ENCODE results near the gene DLGAP4. TPM values are rescaled to one million over a fixed set of nuclear protein-coding genes. Genes with fewer than 3 reads are reported as not detected.

DLGAP4 gene
- total and polyA plus RNA-seq, 9 of the 15 experiments (the other 6 are each of a cell fraction or from before 2014, with no cell fraction given) = 0.31 to 34.1 (median 4.5) TPM

DNA sequence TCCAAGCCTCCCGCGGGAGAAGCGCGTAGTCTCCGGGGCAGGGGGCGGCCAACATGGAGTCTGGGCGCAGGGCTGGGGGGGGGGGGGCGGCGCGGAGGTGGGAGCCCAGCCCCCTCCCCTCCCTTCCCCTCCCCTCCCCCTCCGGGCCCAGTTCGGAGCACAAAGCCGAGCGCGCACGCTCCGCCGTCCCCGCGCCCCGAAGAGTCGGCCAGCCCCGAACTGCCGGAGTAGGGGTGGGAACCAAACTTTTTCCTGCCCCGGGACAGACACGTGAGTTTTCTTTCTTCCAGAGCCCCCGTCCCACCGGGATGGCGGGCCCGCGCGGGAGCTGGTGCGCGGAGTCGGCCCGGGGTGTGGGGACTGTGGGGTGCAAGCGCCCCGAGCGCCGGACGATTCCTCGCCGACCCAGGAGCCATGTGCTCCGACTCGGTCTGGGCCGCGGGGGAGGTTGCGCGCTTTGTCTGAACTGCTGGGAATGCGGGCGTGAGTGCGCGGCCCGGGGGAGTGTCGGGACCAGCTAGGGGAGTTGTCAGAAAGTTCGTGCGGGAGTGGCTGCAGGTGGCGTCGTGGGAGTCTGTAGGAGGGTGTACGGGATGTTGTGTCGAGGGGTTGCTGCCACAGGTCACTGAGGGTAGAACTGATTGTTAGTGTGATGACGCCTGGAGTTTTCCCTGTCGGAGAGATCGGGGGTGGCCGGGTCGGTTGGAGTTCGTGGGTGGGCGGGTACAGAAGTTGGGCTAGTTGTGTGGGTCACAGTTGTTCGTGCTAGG, 268.4 kb downstream of the DLGAP4 start (continued):
- TF ChIP-seq, protein P1, sequence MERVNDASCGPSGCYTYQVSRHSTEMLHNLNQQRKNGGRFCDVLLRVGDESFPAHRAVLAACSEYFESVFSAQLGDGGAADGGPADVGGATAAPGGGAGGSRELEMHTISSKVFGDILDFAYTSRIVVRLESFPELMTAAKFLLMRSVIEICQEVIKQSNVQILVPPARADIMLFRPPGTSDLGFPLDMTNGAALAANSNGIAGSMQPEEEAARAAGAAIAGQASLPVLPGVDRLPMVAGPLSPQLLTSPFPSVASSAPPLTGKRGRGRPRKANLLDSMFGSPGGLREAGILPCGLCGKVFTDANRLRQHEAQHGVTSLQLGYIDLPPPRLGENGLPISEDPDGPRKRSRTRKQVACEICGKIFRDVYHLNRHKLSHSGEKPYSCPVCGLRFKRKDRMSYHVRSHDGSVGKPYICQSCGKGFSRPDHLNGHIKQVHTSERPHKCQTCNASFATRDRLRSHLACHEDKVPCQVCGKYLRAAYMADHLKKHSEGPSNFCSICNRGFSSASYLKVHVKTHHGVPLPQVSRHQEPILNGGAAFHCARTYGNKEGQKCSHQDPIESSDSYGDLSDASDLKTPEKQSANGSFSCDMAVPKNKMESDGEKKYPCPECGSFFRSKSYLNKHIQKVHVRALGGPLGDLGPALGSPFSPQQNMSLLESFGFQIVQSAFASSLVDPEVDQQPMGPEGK (CRISPR knock-in tag; IDR thresholded peaks at IDR 0.05; ENCODE audit: borderline replicate concordance) = no peak
- TF ChIP-seq HDAC8 (tag; IDR thresholded peaks at IDR 0.05) = no peak

DNA sequence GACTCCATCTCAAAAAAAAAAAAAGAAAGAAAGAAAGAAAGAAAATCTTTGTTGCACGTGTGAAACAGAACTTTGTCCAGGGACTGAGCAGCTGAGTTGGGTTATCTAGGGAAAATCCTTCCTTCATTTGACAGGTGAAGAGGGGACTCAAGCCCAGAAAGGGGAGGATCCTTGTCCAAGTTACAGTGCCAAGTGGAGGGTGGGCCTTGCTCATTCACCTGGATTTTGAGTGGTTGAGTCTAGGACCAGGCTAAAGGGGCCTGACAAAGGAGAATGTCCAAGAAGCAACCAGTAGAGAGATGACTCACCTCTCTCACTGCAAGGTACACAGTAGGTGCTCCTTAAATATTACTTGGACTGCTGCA, 269.9 kb downstream of the DLGAP4 start:
- FAIRE-seq = no peak
- POLR2A ChIA-PET = interaction anchor here (0.6 to 1.1 kb wide), 2 partner anchors 12 to 418 kb away, joined by 4 read pairs; no protein-coding TSS in a partner anchor
- no peaks in the 10 kb centered on the region for H3K9me3 ChIP-seq (replicated peaks; ENCODE audit: control insufficient read depth, insufficient read depth, low read depth, low read length)
- ATAC-seq = no peak
- no peaks in the 10 kb centered on the region for H3K27me3 ChIP-seq (ENCODE audit: control insufficient read depth in 2 of 2, insufficient read depth in 2 of 2, low read length in 2 of 2)
- intact Hi-C loops (cut with micrococcal nuclease) (no loop called here), in situ Hi-C loops (cut with MboI) (no loop called here)
- H3K9me1 ChIP-seq (ENCODE audit: control insufficient read depth, insufficient read depth, low read length) = peaks cover 3% of the 10 kb centered on the region
- no peak overlapping the region for H3K9ac ChIP-seq (ENCODE audit: insufficient read depth in 1 of 2, low read depth in 2 of 2, low read length in 2 of 2)
- no TSS peak for BruUV-seq (replicated peaks)
- H3K4me3 ChIP-seq = no peak overlapping the region
- H4K20me1 ChIP-seq (replicated peaks; ENCODE audit: control insufficient read depth, insufficient read depth, low read length) = peaks cover 9% of the 10 kb centered on the region
- H3K36me3 ChIP-seq (ENCODE audit: control insufficient read depth, insufficient read depth, low read length) = peaks cover 39% of the 10 kb centered on the region; the same call in 2 of the 3 replicates
- H3K27ac ChIP-seq (ENCODE audit: extremely low read depth, low read depth, low read length) = no peak overlapping the region
- CTCF ChIA-PET (ENCODE audit: low intra/inter-chr PET ratio) = interaction anchor here (0.6 kb wide), 1 partner anchor 29 kb away, joined by 4 read pairs; no protein-coding TSS in a partner anchor
- peak in 1 of 4 experiments; percentile 6 for DNase-seq (ENCODE audit: extremely low read depth in 1 of 4, low spot score in 3 of 4)
- no CpG with 5 or more reads among the region's 1 CpG for WGBS (ENCODE audit: insufficient coverage, low coverage, missing lambda C conversion rate)
- H3K4me1 ChIP-seq (replicated peaks in 1 of 2; ENCODE audit: control insufficient read depth in 2 of 2, insufficient read depth in 2 of 2, low read length in 2 of 2) = peaks cover 30 to 41% of the 10 kb centered on the region in 2 experiments
- H3K4me2 ChIP-seq (ENCODE audit: insufficient read depth, low read length) = no peak overlapping the region; the same call in 1 of the 2 replicates
- H2AFZ ChIP-seq (ENCODE audit: low read depth, low read length) = no peak overlapping the region
- TF ChIP-seq, protein P2, sequence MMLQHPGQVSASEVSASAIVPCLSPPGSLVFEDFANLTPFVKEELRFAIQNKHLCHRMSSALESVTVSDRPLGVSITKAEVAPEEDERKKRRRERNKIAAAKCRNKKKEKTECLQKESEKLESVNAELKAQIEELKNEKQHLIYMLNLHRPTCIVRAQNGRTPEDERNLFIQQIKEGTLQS (IDR thresholded peaks at IDR 0.05) = 0 out of 2 replicates have a peak, but pooled peaks have one; percentile 17
- TF ChIP-seq, protein P2 (CRISPR knock-in tag; conservative IDR thresholded peaks at IDR 0.05) = no peak
- no peak for TF ChIP-seq GATA2 (CRISPR knock-in tag; IDR thresholded peaks at IDR 0.05)
- peaks cover 43% of the 10 kb centered on the region for H3K79me2 ChIP-seq (ENCODE audit: control insufficient read depth, insufficient read depth, low read length)

Small RNA genes lying within 50 kb of the gene (small RNA-seq; reads per million reads assigned to genes)
- not detected for gene RF00017

Other genes starting within 250 kb of the DLGAP4 start
- gene EPB41L1, start 151.6 kb upstream of the DLGAP4 start, total RNA-seq (2014; rRNA removed) = 1.3 TPM in 2 replicates
- gene EPB41L1, start 151.6 kb upstream of the DLGAP4 start, total RNA-seq (2014; rRNA removed; fragmentation: Illumina TruSeq; extraction: Trizol) = 0.80 and 1.3 TPM in 2 replicates
- 0.90 and 2.5 TPM in 2 replicates for gene EPB41L1, start 151.6 kb upstream of the DLGAP4 start, total RNA-seq (2015; rRNA removed; fragmentation: Illumina TruSeq; extraction: Trizol)
- 2.6 and 4.3 TPM in 2 replicates for gene EPB41L1, start 151.6 kb upstream of the DLGAP4 start, total RNA-seq (2021)
- gene EPB41L1, start 151.6 kb upstream of the DLGAP4 start, polyA plus RNA-seq (2011; rRNA removed) = 0.89 and 1.4 TPM in 2 replicates
- 2.9 and 3.6 TPM in 2 replicates for gene EPB41L1, start 151.6 kb upstream of the DLGAP4 start, polyA plus RNA-seq (2014; fragmentation: Illumina TruSeq; extraction: Trizol)
- gene EPB41L1, start 151.6 kb upstream of the DLGAP4 start, polyA plus RNA-seq (2014; fragmentation: Nextera tagmentation; extraction: Ambion mirVana) = under 1 TPM; 0.11 to 0.31 TPM
- gene EPB41L1, start 151.6 kb upstream of the DLGAP4 start, polyA plus RNA-seq (2014; rRNA removed) = 0.90 and 4.2 TPM in 2 replicates
- 24.7 and 29.6 TPM in 2 replicates for gene AAR2, start 69.9 kb upstream of the DLGAP4 start, total RNA-seq (2014; rRNA removed)
- gene AAR2, start 69.9 kb upstream of the DLGAP4 start, total RNA-seq (2014; rRNA removed; fragmentation: Illumina TruSeq; extraction: Trizol) = 18.0 and 20.0 TPM in 2 replicates
- gene AAR2, start 69.9 kb upstream of the DLGAP4 start, total RNA-seq (2015; rRNA removed; fragmentation: Illumina TruSeq; extraction: Trizol) = 22.4 and 23.6 TPM in 2 replicates
- gene AAR2, start 69.9 kb upstream of the DLGAP4 start, total RNA-seq (2021) = 26.0 and 26.3 TPM in 2 replicates
- 30.7 and 30.8 TPM in 2 replicates for gene AAR2, start 69.9 kb upstream of the DLGAP4 start, polyA plus RNA-seq (2011; rRNA removed)
- gene AAR2, start 69.9 kb upstream of the DLGAP4 start, polyA plus RNA-seq (2014; fragmentation: Illumina TruSeq; extraction: Trizol) = 36.2 and 39.4 TPM in 2 replicates
- gene AAR2, start 69.9 kb upstream of the DLGAP4 start, polyA plus RNA-seq (2014; fragmentation: Nextera tagmentation; extraction: Ambion mirVana) = 10 to 100 TPM in 1 of 2 experiments, 1 to 10 TPM in 1; 6.5 to 12.0 TPM
- gene AAR2, start 69.9 kb upstream of the DLGAP4 start, polyA plus RNA-seq (2014; rRNA removed) = 29.3 and 30.0 TPM in 2 replicates
- gene MYL9, start 235.2 kb downstream of the DLGAP4 start, total RNA-seq (2014; rRNA removed) = 0.86 and 1.1 TPM in 2 replicates
- gene MYL9, start 235.2 kb downstream of the DLGAP4 start, total RNA-seq (2014; rRNA removed; fragmentation: Illumina TruSeq; extraction: Trizol) = 0.18 and 0.41 TPM in 2 replicates
- 1.0 and 1.7 TPM in 2 replicates for gene MYL9, start 235.2 kb downstream of the DLGAP4 start, total RNA-seq (2015; rRNA removed; fragmentation: Illumina TruSeq; extraction: Trizol)
- 3.2 TPM in 2 replicates for gene MYL9, start 235.2 kb downstream of the DLGAP4 start, total RNA-seq (2021)
- 0.77 and 0.79 TPM in 2 replicates for gene MYL9, start 235.2 kb downstream of the DLGAP4 start, polyA plus RNA-seq (2011; rRNA removed)
- 1.0 and 1.9 TPM in 2 replicates for gene MYL9, start 235.2 kb downstream of the DLGAP4 start, polyA plus RNA-seq (2014; fragmentation: Illumina TruSeq; extraction: Trizol)
- under 1 TPM in 1 of 2 experiments, not detected in 1; 0.11 TPM for gene MYL9, start 235.2 kb downstream of the DLGAP4 start, polyA plus RNA-seq (2014; fragmentation: Nextera tagmentation; extraction: Ambion mirVana)
- 0.09 and 0.65 TPM in 2 replicates for gene MYL9, start 235.2 kb downstream of the DLGAP4 start, polyA plus RNA-seq (2014; rRNA removed)

Data from K562 (cell line).